Measurements from ENCODE around the gene CDC14A.

- TF ChIP-seq TAF1 (IDR thresholded peaks at IDR 0.05; ENCODE audit: low read depth, low read length) (no peak), POLR2A (IDR thresholded peaks at IDR 0.05; ENCODE audit: low read depth, low read length) (no peak), POLR2AphosphoS5 (IDR thresholded peaks at IDR 0.05; ENCODE audit: low read depth, low read length) (no peak), PAX5 (IDR thresholded peaks at IDR 0.05; ENCODE audit: insufficient read depth, low read length, severe bottlenecking) (no peak), SPI1 (IDR thresholded peaks at IDR 0.05; ENCODE audit: low read depth, low read length) (no peak)
Measured at GRCh38 chr1:100474834-100475233, 122.5 kb downstream of the CDC14A start.

All from GM12891 (cell line).